Dedifferentiated amniotic fluid mesenchymal stem cell (primary cell): ENCODE data around the gene TCL1A.

ENCODE experiments used
- DNase-seq: peaks from one replicate; pipeline ENCODE4 v3.0.0-alpha.2; 2016; ENCODE audit errors: extremely low spot score

Gene TCL1A

GRCh38 chr14:95705518-95705917 is 8.4 kb downstream of the TCL1A start:
- no peak for DNase-seq

- no peak for DNase-seq
Observed at GRCh38 chr14:95703805-95704204, 10.1 kb downstream of the TCL1A start.

GRCh38 chr14:95703341-95703740 is 10.6 kb downstream of the TCL1A start:
- DNase-seq, result no peak

- no peak for DNase-seq
Observed at GRCh38 chr14:95701846-95702221, 12.1 kb downstream of the TCL1A start.

- no peak for DNase-seq
Observed at GRCh38 chr14:95700221-95700976, 13.5 kb downstream of the TCL1A start.

- no peak for DNase-seq
Observed at GRCh38 chr14:95699412-95699811, 14.5 kb downstream of the TCL1A start.

- DNase-seq, result no peak
Observed at GRCh38 chr14:95698287-95698686, 15.6 kb downstream of the TCL1A start.

GRCh38 chr14:95697764-95698163 is 16.2 kb downstream of the TCL1A start:
- DNase-seq, result no peak

- no peak for DNase-seq
Observed at GRCh38 chr14:95696741-95697140, 17.2 kb downstream of the TCL1A start.

- DNase-seq, result no peak
Observed at GRCh38 chr14:95695913-95696312, 18.0 kb downstream of the TCL1A start.

- DNase-seq, result no peak
Observed at GRCh38 chr14:95695051-95695450, 18.9 kb downstream of the TCL1A start.

- DNase-seq, result no peak
Observed at GRCh38 chr14:95692109-95692508, 21.8 kb downstream of the TCL1A start.

- DNase-seq, result no peak
Observed at GRCh38 chr14:95691591-95691990, 22.3 kb downstream of the TCL1A start.

- no peak for DNase-seq
Observed at GRCh38 chr14:95690815-95691214, 23.1 kb downstream of the TCL1A start.

- no peak for DNase-seq
Observed at GRCh38 chr14:95689441-95689840, 24.5 kb downstream of the TCL1A start.

- DNase-seq, result no peak
Observed at GRCh38 chr14:95686935-95687334, 27.0 kb downstream of the TCL1A start.

- DNase-seq, result no peak
Observed at GRCh38 chr14:95685978-95686922, 27.7 kb downstream of the TCL1A start, which contains the start of gene TCL1B. Gene TCL1B, plus strand, starts transcription at chr14:95686426. Its CDS starts 42 bp downstream, at chr14:95686468.

GRCh38 chr14:95683793-95684192 is 30.1 kb downstream of the TCL1A start:
- DNase-seq, result no peak

GRCh38 chr14:95681153-95681552 is 32.8 kb downstream of the TCL1A start:
- no peak for DNase-seq

- DNase-seq, result no peak
Observed at GRCh38 chr14:95679998-95680735, 33.8 kb downstream of the TCL1A start.

GRCh38 chr14:95679148-95679815 is 34.6 kb downstream of the TCL1A start:
- no peak for DNase-seq
